ENCODE data around the gene PATL1.

DNA sequence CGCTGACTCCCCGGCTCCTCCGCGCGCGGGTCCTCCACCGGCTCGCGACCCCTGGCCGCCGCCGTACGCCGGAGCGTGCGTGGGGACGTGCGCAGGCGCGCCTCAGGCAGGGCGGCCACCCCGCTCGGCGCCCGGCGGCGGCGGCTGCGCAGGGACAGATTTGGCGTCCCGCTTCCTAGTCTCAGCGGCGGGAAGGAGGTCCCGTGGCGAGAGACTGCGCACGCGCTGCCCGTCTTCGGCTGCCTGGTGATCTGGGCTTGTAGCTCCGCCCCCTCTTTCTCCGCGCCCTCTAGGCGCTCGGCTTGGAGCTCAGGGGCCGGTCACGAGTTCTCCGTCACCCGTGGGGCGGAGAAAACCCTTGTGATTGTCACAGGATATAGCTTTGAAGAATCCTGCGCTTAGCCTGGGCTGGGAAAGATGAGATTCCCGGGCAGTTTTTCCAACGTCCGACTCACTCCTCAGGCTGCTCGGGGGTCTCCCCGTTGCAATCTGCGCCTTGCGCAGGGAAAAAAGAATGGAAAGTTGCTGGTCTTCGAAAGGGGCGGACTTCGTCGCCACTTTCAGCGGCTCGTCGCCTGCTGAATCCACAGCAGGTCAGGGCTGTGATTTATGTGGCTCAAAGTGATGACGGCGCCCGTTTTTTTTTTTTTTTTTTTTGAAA lies at the start of gene PATL1:
- TF ChIP-seq, protein P1, sequence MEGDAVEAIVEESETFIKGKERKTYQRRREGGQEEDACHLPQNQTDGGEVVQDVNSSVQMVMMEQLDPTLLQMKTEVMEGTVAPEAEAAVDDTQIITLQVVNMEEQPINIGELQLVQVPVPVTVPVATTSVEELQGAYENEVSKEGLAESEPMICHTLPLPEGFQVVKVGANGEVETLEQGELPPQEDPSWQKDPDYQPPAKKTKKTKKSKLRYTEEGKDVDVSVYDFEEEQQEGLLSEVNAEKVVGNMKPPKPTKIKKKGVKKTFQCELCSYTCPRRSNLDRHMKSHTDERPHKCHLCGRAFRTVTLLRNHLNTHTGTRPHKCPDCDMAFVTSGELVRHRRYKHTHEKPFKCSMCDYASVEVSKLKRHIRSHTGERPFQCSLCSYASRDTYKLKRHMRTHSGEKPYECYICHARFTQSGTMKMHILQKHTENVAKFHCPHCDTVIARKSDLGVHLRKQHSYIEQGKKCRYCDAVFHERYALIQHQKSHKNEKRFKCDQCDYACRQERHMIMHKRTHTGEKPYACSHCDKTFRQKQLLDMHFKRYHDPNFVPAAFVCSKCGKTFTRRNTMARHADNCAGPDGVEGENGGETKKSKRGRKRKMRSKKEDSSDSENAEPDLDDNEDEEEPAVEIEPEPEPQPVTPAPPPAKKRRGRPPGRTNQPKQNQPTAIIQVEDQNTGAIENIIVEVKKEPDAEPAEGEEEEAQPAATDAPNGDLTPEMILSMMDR (IDR thresholded peaks at IDR 0.05) = no peak
- TF ChIP-seq, protein P2, sequence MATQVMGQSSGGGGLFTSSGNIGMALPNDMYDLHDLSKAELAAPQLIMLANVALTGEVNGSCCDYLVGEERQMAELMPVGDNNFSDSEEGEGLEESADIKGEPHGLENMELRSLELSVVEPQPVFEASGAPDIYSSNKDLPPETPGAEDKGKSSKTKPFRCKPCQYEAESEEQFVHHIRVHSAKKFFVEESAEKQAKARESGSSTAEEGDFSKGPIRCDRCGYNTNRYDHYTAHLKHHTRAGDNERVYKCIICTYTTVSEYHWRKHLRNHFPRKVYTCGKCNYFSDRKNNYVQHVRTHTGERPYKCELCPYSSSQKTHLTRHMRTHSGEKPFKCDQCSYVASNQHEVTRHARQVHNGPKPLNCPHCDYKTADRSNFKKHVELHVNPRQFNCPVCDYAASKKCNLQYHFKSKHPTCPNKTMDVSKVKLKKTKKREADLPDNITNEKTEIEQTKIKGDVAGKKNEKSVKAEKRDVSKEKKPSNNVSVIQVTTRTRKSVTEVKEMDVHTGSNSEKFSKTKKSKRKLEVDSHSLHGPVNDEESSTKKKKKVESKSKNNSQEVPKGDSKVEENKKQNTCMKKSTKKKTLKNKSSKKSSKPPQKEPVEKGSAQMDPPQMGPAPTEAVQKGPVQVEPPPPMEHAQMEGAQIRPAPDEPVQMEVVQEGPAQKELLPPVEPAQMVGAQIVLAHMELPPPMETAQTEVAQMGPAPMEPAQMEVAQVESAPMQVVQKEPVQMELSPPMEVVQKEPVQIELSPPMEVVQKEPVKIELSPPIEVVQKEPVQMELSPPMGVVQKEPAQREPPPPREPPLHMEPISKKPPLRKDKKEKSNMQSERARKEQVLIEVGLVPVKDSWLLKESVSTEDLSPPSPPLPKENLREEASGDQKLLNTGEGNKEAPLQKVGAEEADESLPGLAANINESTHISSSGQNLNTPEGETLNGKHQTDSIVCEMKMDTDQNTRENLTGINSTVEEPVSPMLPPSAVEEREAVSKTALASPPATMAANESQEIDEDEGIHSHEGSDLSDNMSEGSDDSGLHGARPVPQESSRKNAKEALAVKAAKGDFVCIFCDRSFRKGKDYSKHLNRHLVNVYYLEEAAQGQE (IDR thresholded peaks at IDR 0.05; ENCODE audit: insufficient read depth in 1 of 2, low read depth in 2 of 2, low read length in 1 of 2) = no peak
- no peak for TF ChIP-seq SIN3A (IDR thresholded peaks at IDR 0.05; ENCODE audit: borderline replicate concordance, insufficient read depth, low read depth, low read length)

All from Panc1 (cell line).